Measurements from ENCODE around the gene ARHGAP12.

ARHGAP12 gene

GRCh38 chr10:31847515-31847914, 81.1 kb downstream of the ARHGAP12 start:
- no peaks in the 10 kb centered on the region for H3K36me3 ChIP-seq (replicated peaks)
- no peak overlapping the region for H3K4me3 ChIP-seq (ENCODE audit: low read depth, low read length)
- in situ Hi-C loops (cut with HindIII; ENCODE audit: low pct_ligation_motif_present, low sequenced_read_pairs), result no loop called here
- TF ChIP-seq, protein P1, sequence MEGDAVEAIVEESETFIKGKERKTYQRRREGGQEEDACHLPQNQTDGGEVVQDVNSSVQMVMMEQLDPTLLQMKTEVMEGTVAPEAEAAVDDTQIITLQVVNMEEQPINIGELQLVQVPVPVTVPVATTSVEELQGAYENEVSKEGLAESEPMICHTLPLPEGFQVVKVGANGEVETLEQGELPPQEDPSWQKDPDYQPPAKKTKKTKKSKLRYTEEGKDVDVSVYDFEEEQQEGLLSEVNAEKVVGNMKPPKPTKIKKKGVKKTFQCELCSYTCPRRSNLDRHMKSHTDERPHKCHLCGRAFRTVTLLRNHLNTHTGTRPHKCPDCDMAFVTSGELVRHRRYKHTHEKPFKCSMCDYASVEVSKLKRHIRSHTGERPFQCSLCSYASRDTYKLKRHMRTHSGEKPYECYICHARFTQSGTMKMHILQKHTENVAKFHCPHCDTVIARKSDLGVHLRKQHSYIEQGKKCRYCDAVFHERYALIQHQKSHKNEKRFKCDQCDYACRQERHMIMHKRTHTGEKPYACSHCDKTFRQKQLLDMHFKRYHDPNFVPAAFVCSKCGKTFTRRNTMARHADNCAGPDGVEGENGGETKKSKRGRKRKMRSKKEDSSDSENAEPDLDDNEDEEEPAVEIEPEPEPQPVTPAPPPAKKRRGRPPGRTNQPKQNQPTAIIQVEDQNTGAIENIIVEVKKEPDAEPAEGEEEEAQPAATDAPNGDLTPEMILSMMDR (IDR thresholded peaks at IDR 0.05; ENCODE audit: low read depth, low read length, missing control alignments), result no peak
- H3K27ac ChIP-seq, result no peak overlapping the region
- H3K27me3 ChIP-seq (replicated peaks), result no peaks in the 10 kb centered on the region
- DNase-seq, result no peak

DNA sequence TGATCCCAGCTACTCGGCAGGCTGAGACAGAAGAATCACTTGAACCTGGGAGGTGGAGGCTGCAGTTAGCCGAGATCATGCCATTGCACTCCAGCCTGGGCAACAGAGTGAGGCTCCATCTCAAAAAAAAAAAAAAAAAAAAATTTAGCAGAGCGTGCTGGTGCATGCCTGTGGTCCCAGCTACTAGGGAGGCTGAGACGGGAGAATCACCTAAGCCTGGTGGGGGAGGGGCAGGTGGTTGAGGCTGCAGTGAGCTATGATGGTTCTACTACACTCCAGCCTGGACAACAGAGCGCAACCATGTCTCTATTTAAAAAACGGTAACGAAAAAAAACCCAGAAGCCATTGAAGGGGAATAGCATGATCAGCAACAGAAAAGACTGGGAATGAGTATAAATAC, 89.9 kb downstream of the ARHGAP12 start:
- Histone ChIP-seq H3K27me3 (replicated peaks) (no peaks in the 10 kb centered on the region), H3K36me3 (replicated peaks) (no peaks in the 10 kb centered on the region), H3K27ac (no peak overlapping the region), H3K4me3 (ENCODE audit: low read depth, low read length) (no peak overlapping the region)
- in situ Hi-C loops (cut with HindIII; ENCODE audit: low pct_ligation_motif_present, low sequenced_read_pairs), result no loop called here
- TF ChIP-seq, protein P1 (IDR thresholded peaks at IDR 0.05; ENCODE audit: low read depth, low read length, missing control alignments), result no peak
- DNase-seq, result no peak

DNA sequence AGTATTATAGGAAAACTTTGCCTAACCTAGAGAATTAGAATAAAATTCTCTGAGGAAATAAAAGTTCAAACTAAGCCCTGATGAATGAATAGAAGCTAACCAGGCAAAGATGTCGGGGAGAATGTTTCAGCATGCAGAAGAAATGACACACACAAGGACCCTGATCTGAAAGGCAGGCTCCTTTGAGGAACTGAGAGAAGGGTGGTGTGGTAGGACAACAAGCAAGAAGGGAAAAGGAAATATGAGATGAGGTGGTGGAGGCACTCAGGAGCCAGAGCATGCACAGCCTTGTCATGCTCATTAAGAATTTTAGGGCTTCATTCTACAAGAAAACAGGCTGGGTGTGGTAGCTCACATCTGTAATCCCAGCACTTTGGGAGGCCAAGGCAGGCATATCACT, 90.6 kb downstream of the ARHGAP12 start:
- TF ChIP-seq, protein P1 (IDR thresholded peaks at IDR 0.05; ENCODE audit: low read depth, low read length, missing control alignments), result no peak
- Histone ChIP-seq H3K27ac (no peak overlapping the region), H3K27me3 (replicated peaks) (no peaks in the 10 kb centered on the region), H3K36me3 (replicated peaks) (no peaks in the 10 kb centered on the region), H3K4me3 (ENCODE audit: low read depth, low read length) (no peak overlapping the region)
- no peak for DNase-seq
- in situ Hi-C loops (cut with HindIII; ENCODE audit: low pct_ligation_motif_present, low sequenced_read_pairs), result no loop called here

- no peaks in the 10 kb centered on the region for H3K36me3 ChIP-seq (replicated peaks)
- in situ Hi-C loops (cut with HindIII; ENCODE audit: low pct_ligation_motif_present, low sequenced_read_pairs), result no loop called here
- H3K4me3 ChIP-seq (ENCODE audit: low read depth, low read length), result no peak overlapping the region
- TF ChIP-seq, protein P1 (IDR thresholded peaks at IDR 0.05; ENCODE audit: low read depth, low read length, missing control alignments), result peak; percentile 90
- H3K27ac ChIP-seq, result no peak overlapping the region
- H3K27me3 ChIP-seq (replicated peaks), result no peaks in the 10 kb centered on the region
- DNase-seq, result peak; percentile 40
Observed at GRCh38 chr10:31836569-31837406, 91.8 kb downstream of the ARHGAP12 start.

- H3K27me3 ChIP-seq (replicated peaks), result no peaks in the 10 kb centered on the region
- in situ Hi-C loops (cut with HindIII; ENCODE audit: low pct_ligation_motif_present, low sequenced_read_pairs), result no loop called here
- no peaks in the 10 kb centered on the region for H3K36me3 ChIP-seq (replicated peaks)
- TF ChIP-seq, protein P1 (IDR thresholded peaks at IDR 0.05; ENCODE audit: low read depth, low read length, missing control alignments), result no peak
- no peak overlapping the region for H3K4me3 ChIP-seq (ENCODE audit: low read depth, low read length)
- DNase-seq, result no peak
- no peak overlapping the region for H3K27ac ChIP-seq
Observed at GRCh38 chr10:31833753-31834152, 94.9 kb downstream of the ARHGAP12 start.

GRCh38 chr10:31832261-31832660, 96.4 kb downstream of the ARHGAP12 start:
- no peaks in the 10 kb centered on the region for H3K36me3 ChIP-seq (replicated peaks)
- TF ChIP-seq, protein P1 (IDR thresholded peaks at IDR 0.05; ENCODE audit: low read depth, low read length, missing control alignments), result no peak
- DNase-seq, result no peak
- in situ Hi-C loops (cut with HindIII; ENCODE audit: low pct_ligation_motif_present, low sequenced_read_pairs), result no loop called here
- H3K27ac ChIP-seq, result no peak overlapping the region
- H3K27me3 ChIP-seq (replicated peaks), result no peaks in the 10 kb centered on the region
- H3K4me3 ChIP-seq (ENCODE audit: low read depth, low read length), result no peak overlapping the region

Data from brain microvascular endothelial cell (primary cell).